ENCODE data around the gene RAB38.
A peak's percentile ranks its signal among the peaks of the same experiment; 100 is the strongest.

Gene RAB38

DNA sequence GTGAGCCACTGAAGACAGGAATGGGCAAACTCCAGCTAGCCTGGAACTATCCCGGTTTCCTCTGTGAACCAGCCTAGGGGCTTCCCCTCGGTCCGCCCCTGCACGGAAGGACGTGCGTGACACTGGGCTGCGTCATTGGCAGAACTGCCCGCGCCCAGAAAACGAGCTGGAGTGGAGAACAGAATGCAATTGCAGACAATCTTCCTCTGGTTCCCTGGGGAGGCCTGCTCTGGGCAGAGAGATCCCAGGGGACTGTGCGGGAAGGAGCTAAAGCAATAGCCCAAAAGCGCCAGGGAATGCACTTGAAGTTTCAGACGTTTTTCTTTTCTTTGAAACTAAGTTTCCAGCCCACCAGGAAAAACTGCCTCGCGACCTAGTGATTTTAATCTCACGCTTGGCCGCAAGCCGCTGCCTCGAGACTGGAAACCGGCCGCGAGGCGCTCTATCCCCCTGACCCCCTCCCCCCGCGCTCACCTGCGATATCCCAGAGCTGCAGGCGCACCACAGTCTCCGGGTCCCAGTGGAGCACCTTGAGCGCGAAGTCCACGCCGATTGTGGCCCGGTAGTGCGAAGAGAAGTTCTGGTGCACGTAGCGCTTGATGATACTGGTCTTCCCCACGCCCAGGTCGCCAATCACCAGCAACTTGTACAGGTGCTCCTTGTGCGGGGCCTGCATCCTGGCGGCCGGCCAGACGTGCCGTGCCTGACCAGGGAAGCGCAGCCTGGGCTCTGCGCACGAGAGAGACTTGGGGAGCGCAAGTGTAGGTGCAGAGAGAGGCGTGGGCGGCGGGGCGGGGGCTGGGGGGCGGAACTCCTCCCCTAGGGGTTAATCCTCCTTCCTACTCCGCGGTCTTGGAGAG lies at the start of gene RAB38:
Gene RAB38 (minus strand): TSS at position 735 of the 860 bp plus-strand sequence. CDS start 59 bp downstream, at position 676.
- DNase-seq: peak; percentile 88

DNA sequence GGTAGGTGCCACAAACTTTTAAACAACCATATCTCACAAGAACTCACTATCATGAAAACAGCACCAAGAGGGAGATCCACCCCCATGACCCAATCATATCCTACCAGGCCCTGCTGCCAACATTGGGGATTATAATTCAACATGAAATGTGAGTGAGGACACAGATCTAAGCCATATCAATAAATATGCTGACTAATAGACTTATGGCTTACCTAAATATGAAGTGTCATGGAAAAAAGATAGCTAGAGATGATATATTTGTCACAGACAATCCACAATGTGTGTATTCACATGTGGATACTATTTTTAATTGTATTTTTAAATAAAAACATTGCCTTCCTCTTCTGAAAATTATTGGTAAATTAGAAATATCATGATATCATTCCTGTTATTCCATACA lies 38.2 kb upstream of the RAB38 start:
- DNase-seq: no peak

GRCh38 chr11:88212300-88212699 lies 37.1 kb upstream of the RAB38 start:
- DNase-seq: no peak

DNA sequence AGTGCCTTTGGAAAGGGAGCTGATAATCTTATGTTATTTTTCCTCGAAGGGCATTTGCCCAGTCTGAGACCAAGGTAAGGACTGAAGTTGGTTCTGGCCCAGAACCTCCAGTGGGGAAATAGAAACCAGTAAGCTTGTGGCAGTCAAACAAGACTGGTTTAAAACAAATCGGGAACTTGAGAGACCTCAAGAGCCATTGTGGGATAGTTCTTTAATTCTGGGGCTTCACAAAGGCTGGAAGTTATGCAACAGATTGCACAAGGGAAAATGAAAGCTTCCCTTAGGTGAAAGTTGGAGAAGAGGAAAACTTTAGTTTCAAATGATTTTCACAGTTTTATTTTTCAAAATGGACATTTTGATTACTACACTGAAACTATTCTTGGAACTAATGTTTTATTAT lies 33.5 kb upstream of the RAB38 start:
- DNase-seq: peak; percentile 78

DNA sequence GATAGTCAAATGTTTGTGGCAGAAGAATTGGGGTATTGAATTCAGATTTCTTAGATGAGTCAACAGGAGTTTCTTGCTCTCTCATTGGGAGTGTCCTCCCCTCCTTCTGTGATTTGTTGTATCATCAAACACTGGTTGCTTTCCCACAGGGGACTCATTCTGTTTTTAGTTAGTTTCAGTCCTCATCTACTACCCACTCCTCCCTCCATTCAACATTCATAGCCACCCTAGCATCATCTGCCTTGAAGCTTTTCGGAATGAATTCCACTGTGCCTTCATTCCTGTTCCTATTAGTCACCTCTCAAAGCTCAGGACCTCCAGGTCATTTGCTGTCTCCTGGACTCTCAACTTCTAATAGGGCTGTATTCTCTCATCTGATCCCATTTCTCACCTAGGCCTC lies 31.5 kb upstream of the RAB38 start:
- DNase-seq: no peak

DNA sequence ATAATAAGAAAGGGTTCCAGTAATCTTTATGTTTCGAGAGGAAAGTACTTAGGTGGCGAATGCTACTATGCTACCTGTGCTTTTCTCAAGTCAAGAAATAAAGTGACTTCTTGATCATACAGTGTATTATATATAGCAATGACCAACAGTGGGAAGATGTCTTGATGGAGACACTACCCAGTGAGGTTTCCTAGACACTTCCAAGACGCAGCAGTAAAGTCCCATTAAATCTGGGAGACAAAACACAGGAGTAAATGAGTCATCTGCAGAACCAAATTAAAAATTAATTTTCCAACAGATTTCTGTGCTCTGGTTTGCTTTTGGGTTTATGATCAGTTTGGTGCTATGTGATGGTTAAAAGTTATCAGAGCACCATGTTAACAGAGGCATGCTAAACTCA lies 29.1 kb upstream of the RAB38 start:
- no peak for DNase-seq

DNA sequence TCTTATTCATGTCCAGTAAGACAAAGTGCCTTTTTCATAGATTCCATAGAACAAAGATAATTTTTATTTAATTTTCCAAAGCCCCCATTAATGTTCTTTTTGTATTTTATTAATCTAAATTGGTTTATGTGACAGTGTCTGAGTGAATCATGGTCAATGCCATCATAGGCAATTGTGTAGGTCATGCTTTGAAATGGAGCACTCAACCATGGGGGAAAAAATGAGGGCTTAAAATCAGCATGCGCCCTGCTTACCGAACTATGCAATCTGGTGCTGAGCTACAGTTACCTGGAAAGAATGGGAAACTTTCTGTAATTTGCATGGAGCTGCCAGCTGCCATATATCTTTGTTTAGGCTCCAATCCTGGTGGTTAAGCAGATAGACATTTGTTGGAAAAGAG lies 28.4 kb upstream of the RAB38 start:
- DNase-seq: no peak

- peak; percentile 22 for DNase-seq
These were observed 27.3 kb upstream of the RAB38 start for GRCh38 chr11:88202498-88202897.

DNA sequence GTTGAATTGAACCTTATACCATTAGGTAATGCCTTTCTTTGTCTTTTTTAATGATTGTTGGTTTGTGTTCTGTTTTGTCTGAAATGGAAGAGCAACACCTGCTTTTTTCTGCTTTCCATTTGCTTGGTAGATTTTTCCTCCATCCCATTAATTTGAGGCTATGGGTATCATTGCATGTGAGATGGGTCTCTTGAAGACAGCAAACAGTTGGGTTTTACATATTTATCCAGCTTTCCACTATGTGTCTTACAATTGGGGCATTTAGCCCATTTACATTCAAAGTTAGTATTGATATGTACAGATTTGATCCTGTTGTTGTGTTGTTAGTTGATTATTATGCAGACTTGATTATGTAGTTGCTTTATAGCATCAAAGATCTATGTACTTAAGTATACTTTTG lies 21.1 kb upstream of the RAB38 start:
- DNase-seq: no peak

DNA sequence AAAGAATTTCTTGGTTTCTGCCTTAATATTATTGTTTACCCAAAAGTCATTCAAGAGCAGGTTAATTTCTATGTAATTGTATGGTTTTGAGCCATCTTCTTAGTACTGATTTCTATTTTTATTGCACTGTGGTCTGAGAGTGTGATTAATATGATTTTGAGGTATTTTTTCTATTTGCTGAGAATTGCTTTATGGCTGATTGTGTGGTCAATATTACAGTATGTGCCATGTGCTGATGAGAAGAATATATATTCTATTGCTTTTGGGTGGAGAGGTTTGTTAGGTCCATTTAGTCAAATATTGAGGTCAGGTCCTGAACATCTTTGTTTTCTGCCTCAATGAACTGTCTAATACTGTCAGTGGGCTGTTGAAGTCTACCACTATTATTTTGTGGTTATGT lies 20.7 kb upstream of the RAB38 start:
- DNase-seq: no peak

DNA sequence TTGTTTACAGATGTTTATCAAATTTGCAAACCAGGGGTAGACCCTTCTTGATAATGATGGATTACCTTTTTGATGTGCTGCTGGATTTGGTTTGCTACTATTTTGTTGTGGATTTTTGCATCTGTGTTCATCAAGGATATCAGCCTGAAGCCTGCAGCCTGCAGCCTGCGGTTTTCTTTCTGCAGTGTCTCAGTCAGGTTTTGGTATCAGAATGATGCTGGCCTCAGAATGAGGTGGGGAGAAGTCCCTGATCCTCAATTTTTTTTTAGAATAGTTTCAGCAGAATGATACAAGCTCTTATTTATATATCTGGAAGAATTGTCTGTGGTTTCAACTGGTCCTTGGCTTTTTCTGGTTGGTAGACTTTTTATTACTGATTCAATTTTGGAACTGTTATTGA lies 19.7 kb upstream of the RAB38 start:
- DNase-seq: no peak

DNA sequence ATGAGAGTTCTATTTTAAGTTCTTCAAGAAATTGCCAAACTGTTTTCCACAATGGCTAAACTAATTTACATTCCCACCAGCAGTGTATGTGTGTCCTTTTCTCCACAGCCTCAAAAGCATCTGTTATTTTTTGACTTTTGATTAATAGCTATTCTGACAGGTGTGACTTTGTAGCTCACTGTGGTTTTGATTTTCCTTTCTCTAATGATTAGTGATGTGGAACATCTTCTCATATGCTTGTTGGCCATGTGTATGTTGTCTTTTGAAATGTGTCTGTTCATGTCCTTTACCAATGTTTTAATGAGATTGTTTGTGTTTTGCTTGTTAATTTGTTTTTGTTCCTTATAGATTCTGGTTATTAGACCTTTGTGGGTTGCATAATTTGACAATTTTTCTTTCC lies 18.0 kb upstream of the RAB38 start:
- no peak for DNase-seq

- DNase-seq: no peak
These were observed 13.7 kb upstream of the RAB38 start for GRCh38 chr11:88188932-88189253.

- no peak for DNase-seq
These were observed 13.1 kb upstream of the RAB38 start for GRCh38 chr11:88188251-88188931.

GRCh38 chr11:88183233-88183632 lies 8.0 kb upstream of the RAB38 start:
- no peak for DNase-seq

DNA sequence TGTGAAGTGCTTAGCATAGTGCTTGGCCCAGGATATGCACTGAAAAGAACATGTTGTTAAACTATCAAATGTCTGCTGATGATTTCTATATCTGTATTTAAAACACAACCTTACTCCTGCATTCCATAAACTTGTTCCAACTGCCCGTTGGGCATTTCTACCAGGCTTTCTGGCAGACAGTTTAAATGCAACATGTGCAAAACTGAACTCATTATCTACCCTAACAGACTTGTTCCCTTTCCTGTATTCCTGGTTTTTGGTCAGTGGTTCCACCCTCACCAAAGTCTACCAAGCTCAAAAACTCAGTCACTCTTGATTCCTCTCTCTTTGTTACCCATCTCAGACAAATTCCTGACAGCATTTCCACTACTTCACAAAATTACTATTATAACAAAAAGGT lies 6.5 kb upstream of the RAB38 start:
- DNase-seq: no peak

- peak; percentile 20 for DNase-seq
These were observed 4.9 kb upstream of the RAB38 start for GRCh38 chr11:88179971-88180629.

DNA sequence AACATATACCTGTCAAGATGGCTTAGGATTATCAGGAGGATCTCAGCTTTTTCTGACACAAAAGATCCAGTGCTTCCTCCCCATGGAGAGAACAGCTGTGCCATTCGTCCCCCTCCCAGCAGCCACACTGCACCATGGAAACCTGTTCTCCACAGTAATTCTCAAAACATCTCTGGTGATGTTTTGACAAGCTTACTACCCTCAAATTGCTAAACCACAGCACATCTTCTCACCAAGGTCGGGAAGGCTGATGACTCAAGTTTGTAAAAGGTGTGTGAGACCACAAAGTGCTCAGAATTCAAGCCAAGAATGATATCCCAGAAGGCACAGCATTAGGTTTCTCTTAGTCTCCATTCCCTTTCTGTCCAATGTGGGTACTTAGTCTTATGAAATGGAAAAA lies 3.9 kb upstream of the RAB38 start:
- DNase-seq: no peak

GRCh38 chr11:88178191-88178590 lies 2.9 kb upstream of the RAB38 start:
- DNase-seq: peak; percentile 28

GRCh38 chr11:88175569-88176075 lies 379 bp upstream of the RAB38 start:
- DNase-seq: peak; percentile 25

GRCh38 chr11:88173956-88174355 lies 1.3 kb downstream of the RAB38 start:
- DNase-seq: no peak

DNA sequence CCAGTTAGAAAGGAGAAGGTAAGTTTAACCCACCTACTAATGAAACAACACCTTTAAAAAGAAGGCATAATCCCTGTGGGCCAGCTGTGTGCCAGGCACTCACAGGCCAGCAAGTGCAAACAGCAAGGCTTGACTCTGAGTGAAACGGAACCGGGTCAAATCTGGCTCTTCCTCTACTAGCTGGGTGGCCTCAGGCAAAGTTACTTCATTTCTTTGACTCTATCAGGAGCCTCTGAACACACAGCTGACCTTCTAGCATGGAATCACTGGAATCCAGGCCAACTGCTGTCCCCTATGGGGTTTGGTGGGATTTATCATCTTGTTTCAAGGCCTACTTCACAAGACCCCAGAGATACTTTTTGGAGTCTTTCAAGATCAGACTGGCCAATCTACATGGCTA lies 3.3 kb downstream of the RAB38 start:
- no peak for DNase-seq

DNA sequence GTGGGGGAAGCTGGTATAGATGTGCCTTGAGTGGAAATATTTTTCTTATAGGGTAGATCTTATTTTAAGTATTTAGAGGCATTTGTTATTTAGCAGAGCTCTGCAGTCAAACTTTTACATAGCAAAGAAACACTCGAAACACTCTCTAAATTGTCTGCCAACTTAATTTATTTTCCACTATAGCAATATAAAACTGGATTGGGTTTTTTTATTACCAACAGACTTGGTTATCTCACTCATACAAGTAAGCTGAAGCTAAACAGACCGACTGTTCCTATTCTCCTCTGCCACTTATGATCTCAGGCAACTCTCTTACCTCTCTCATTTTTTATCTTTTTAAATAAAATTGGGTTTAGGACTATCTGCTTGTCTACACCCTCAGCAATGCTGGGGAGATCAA lies 4.6 kb downstream of the RAB38 start:
- DNase-seq: no peak

DNA sequence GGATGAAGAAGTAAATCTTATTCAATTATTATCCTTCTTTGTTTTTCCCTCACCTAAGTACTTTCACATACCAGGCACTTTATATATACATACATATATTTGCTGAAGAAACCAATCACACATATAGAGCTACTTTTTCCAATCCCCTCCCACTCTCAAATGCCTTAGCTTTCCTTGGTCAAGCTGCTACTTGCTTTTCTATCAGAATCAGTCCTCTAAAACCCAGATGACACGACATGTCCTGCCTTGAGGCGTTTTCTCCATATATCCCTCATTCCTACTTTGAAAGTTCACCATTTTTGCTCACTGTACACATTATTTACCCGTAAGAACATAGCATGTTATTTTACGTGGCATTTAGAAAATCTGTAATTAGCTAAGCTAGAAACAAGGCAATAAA lies 5.4 kb downstream of the RAB38 start:
- no peak for DNase-seq
